H1 (cell line): ENCODE measurements around the gene DHX29. TPM values are rescaled to one million over a fixed set of nuclear protein-coding genes. Genes with fewer than 3 reads are reported as not detected.

Source experiments
- ASH2L ChIP-seq: fragments of 200-600, 300-600 bp; sonication (generic); IDR thresholded peaks from one replicate; pipeline ENCODE4 v1.7.1; 2017; ENCODE audit warnings: low read length
- CHD1 ChIP-seq: IDR thresholded peaks from 2 replicates; pipeline ENCODE4 v1.6.1; 2012; ENCODE audit warnings: low read depth, low read length, improper control_type of control experiment
- CHD2 ChIP-seq: IDR thresholded peaks from 2 replicates; pipeline ENCODE4 v1.6.1; 2012; ENCODE audit warnings: low read length, improper control_type of control experiment
- E2F6 ChIP-seq: IDR thresholded peaks from 2 replicates; pipeline ENCODE4 v1.6.1; 2012; ENCODE audit warnings: inconsistent platforms
- EP300 ChIP-seq, 2 experiments: IDR thresholded peaks; 1 replicate in 1 of 2; 2 replicates in 1 of 2; pipeline ENCODE4 v1.6.1; 2011 to 2012; ENCODE audit warnings: low read depth in 2 of 2, low read length in 2 of 2, mild to moderate bottlenecking in 2 of 2, borderline replicate concordance in 1 of 2, inconsistent platforms in 1 of 2, moderate library complexity in 1 of 2
- FOSL1 ChIP-seq: IDR thresholded peaks from 2 replicates; pipeline ENCODE4 v1.6.1; 2011; ENCODE audit warnings: mild to moderate bottlenecking, low read depth, low read length, moderate library complexity; ENCODE audit not compliant: insufficient read depth
- GABPA ChIP-seq: IDR thresholded peaks from 2 replicates; pipeline ENCODE4 v1.6.1; 2011; ENCODE audit warnings: mild to moderate bottlenecking, low read length, moderate library complexity, borderline replicate concordance; ENCODE audit not compliant: insufficient read depth
- GTF2F1 ChIP-seq: IDR thresholded peaks from 2 replicates; pipeline ENCODE4 v1.6.1; 2012; ENCODE audit warnings: low read depth, low read length, improper control_type of control experiment, borderline replicate concordance
- HDAC2 ChIP-seq, 2 experiments: fragments of 300-600 bp in 1 of 2; sonication (generic) in 1 of 2; IDR thresholded peaks; 2 replicates each; pipeline ENCODE4 v1.6.1; 2011 to 2012; ENCODE audit warnings: low read depth in 2 of 2, low read length in 2 of 2, mild to moderate bottlenecking in 2 of 2, moderate library complexity in 2 of 2, borderline replicate concordance in 1 of 2, inconsistent platforms in 1 of 2
- HDAC6 ChIP-seq: IDR thresholded peaks from one replicate; pipeline ENCODE4 v1.7.1; 2012; ENCODE audit warnings: low read depth, mild to moderate bottlenecking, inconsistent platforms, low read length, moderate library complexity
- KDM5A ChIP-seq: fragments of 200-600 bp; IDR thresholded peaks from 2 replicates; pipeline ENCODE4 v1.7.1; 2012; ENCODE audit warnings: mild to moderate bottlenecking, low read length, inconsistent platforms, mixed read lengths
- NRF1 ChIP-seq: IDR thresholded peaks from 2 replicates; pipeline ENCODE4 v1.6.1; 2011; ENCODE audit warnings: mild to moderate bottlenecking, low read depth, low read length, improper control_type of control experiment
- PHF8 ChIP-seq: fragments of 200-600 bp; sonication (generic); conservative IDR thresholded peaks from 2 replicates; pipeline ENCODE4 v1.7.1; 2012; ENCODE audit warnings: low read depth, mild to moderate bottlenecking, inconsistent platforms, low read length, moderate library complexity
- RFX5 ChIP-seq: IDR thresholded peaks from 2 replicates; pipeline ENCODE4 v1.6.1; 2011; ENCODE audit warnings: low read depth, low read length, improper control_type of control experiment, borderline replicate concordance
- SAP30 ChIP-seq: fragments of 300-600 bp; sonication (generic); IDR thresholded peaks from 2 replicates; pipeline ENCODE4 v1.7.1; 2012; ENCODE audit warnings: low read length, moderate library complexity, mild to moderate bottlenecking, inconsistent platforms; ENCODE audit not compliant: insufficient read depth, insufficient replicate concordance
- polyA plus RNA-seq, 7 experiments: library from polyadenylated mRNA; depleted of rRNA in 3 of 7; stranded (reverse) in 5 of 7; unstranded in 2 of 7; fragments of >200 nt in 5 of 7; fragments of 200-250 nt in 2 of 7; gene quantifications; 1 replicate in 5 of 7; 2 replicates in 1 of 7; 4 replicates in 1 of 7; pipeline versions ENCODE4 v1.2.1 to v1.2.3, GENCODE V29; 2011 to 2013; ENCODE audit warnings: missing spikeins in 2 of 7, mixed read lengths in 2 of 7
- total RNA-seq: library from RNA; stranded (reverse); fragmentation: NEBNext Ultra II Directional; extraction: Animal tissue kit (Norgen Biotek cat#: 25700); gene quantifications from 2 replicates; pipeline ENCODE4 v1.2.1, GENCODE V29; 2021
- TF ChIP-seq, protein P1 (sequence below): IDR thresholded peaks from 2 replicates; pipeline ENCODE4 v1.6.1; 2012; ENCODE audit warnings: low read length, inconsistent platforms
- TF ChIP-seq, protein P2 (sequence below), 3 experiments: IDR thresholded peaks; 1 replicate in 2 of 3; 2 replicates in 1 of 3; pipeline versions ENCODE4 v1.5.1 to v1.6.1; 2011; ENCODE audit warnings: low read length in 3 of 3, mild to moderate bottlenecking in 3 of 3, inconsistent platforms in 2 of 3, low read depth in 1 of 3, moderate library complexity in 1 of 3; ENCODE audit not compliant: insufficient read depth in 1 of 3; ENCODE audit errors: control extremely low read depth in 1 of 3

The DHX29 gene
- total and polyA plus RNA-seq, 2 of the 8 experiments (the other 6 are each of a cell fraction or from before 2014, with no cell fraction given), result 3.4 to 32.1 TPM

GRCh38 chr5:55307383-55308253 is at the start of gene DHX29, which contains the start of gene MTREX (continued):
- TF ChIP-seq, protein P1, sequence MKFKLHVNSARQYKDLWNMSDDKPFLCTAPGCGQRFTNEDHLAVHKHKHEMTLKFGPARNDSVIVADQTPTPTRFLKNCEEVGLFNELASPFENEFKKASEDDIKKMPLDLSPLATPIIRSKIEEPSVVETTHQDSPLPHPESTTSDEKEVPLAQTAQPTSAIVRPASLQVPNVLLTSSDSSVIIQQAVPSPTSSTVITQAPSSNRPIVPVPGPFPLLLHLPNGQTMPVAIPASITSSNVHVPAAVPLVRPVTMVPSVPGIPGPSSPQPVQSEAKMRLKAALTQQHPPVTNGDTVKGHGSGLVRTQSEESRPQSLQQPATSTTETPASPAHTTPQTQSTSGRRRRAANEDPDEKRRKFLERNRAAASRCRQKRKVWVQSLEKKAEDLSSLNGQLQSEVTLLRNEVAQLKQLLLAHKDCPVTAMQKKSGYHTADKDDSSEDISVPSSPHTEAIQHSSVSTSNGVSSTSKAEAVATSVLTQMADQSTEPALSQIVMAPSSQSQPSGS, result peak; percentile 97
- TF ChIP-seq E2F6 (peak; percentile 67; the same call in 1 of the 2 replicates), NRF1 (no peak), ASH2L (peak; percentile 96), HDAC2 (IDR thresholded peaks at IDR 0.05; ENCODE audit: borderline replicate concordance in 1 of 2, low read depth in 2 of 2, low read length in 2 of 2) (no peak), GTF2F1 (0 out of 2 replicates have a peak, but pooled peaks have one; percentile 6), GABPA (no peak), SAP30 (peak; percentile 40), HDAC6 (no peak), CHD1 (peak; percentile 18; the same call in 1 of the 2 replicates), EP300 (IDR thresholded peaks at IDR 0.05; ENCODE audit: borderline replicate concordance in 1 of 2, low read depth in 2 of 2, low read length in 2 of 2) (no peak), RFX5 (no peak), FOSL1 (no peak), CHD2 (no peak; the same call in 1 of the 2 replicates), KDM5A (0 out of 2 replicates have a peak, but pooled peaks have one; percentile 46), PHF8 (peak; percentile 81)
- TF ChIP-seq, protein P2, sequence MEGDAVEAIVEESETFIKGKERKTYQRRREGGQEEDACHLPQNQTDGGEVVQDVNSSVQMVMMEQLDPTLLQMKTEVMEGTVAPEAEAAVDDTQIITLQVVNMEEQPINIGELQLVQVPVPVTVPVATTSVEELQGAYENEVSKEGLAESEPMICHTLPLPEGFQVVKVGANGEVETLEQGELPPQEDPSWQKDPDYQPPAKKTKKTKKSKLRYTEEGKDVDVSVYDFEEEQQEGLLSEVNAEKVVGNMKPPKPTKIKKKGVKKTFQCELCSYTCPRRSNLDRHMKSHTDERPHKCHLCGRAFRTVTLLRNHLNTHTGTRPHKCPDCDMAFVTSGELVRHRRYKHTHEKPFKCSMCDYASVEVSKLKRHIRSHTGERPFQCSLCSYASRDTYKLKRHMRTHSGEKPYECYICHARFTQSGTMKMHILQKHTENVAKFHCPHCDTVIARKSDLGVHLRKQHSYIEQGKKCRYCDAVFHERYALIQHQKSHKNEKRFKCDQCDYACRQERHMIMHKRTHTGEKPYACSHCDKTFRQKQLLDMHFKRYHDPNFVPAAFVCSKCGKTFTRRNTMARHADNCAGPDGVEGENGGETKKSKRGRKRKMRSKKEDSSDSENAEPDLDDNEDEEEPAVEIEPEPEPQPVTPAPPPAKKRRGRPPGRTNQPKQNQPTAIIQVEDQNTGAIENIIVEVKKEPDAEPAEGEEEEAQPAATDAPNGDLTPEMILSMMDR (IDR thresholded peaks at IDR 0.05; ENCODE audit: control extremely low read depth in 1 of 3, insufficient read depth in 1 of 3, low read depth in 1 of 3, low read length in 3 of 3), result no peak
